Measurements from ENCODE around the gene ARHGAP15. TPM values are rescaled to one million over a fixed set of nuclear protein-coding genes. Genes with fewer than 3 reads are reported as not detected.

Gene ARHGAP15
- polyA plus RNA-seq, 4 donors, result 3.4 to 8.1 (median 4.9) TPM

GRCh38 chr2:143383016-143383415 lies 253.8 kb downstream of the ARHGAP15 start:
- DNase-seq (ENCODE audit: low read depth in 4 of 4, low spot score in 3 of 4), result no peak

GRCh38 chr2:143384111-143384510 lies 254.9 kb downstream of the ARHGAP15 start:
- DNase-seq (ENCODE audit: low read depth in 4 of 4, low spot score in 3 of 4), result no peak

GRCh38 chr2:143390171-143390570 lies 261.0 kb downstream of the ARHGAP15 start:
- no peak for DNase-seq (ENCODE audit: low read depth in 4 of 4, low spot score in 3 of 4)

- no peak for DNase-seq (ENCODE audit: low read depth in 4 of 4, low spot score in 3 of 4)
These were observed 263.1 kb downstream of the ARHGAP15 start for GRCh38 chr2:143392358-143392757.

GRCh38 chr2:143394062-143394461 lies 264.8 kb downstream of the ARHGAP15 start:
- no peak for DNase-seq (ENCODE audit: low read depth in 4 of 4, low spot score in 3 of 4)

- DNase-seq (ENCODE audit: low read depth in 4 of 4, low spot score in 3 of 4), result no peak
These were observed 268.8 kb downstream of the ARHGAP15 start for GRCh38 chr2:143397884-143398614.

- DNase-seq (ENCODE audit: low read depth in 4 of 4, low spot score in 3 of 4), result no peak
These were observed 269.6 kb downstream of the ARHGAP15 start for GRCh38 chr2:143398781-143399180.

GRCh38 chr2:143399631-143400069 lies 270.4 kb downstream of the ARHGAP15 start:
- no peak for DNase-seq (ENCODE audit: low read depth in 4 of 4, low spot score in 3 of 4)

- no peak for DNase-seq (ENCODE audit: low read depth in 4 of 4, low spot score in 3 of 4)
These were observed 272.6 kb downstream of the ARHGAP15 start for GRCh38 chr2:143401861-143402260.

- no peak for DNase-seq (ENCODE audit: low read depth in 4 of 4, low spot score in 3 of 4)
These were observed 273.2 kb downstream of the ARHGAP15 start for GRCh38 chr2:143402451-143402850.

GRCh38 chr2:143410082-143410897 lies 281.1 kb downstream of the ARHGAP15 start:
- DNase-seq (ENCODE audit: low read depth in 4 of 4, low spot score in 3 of 4), result no peak

- DNase-seq (ENCODE audit: low read depth in 4 of 4, low spot score in 3 of 4), result no peak
These were observed 286.4 kb downstream of the ARHGAP15 start for GRCh38 chr2:143415571-143415970.

GRCh38 chr2:143417428-143417827 lies 288.2 kb downstream of the ARHGAP15 start:
- DNase-seq (ENCODE audit: low read depth in 4 of 4, low spot score in 3 of 4), result no peak

GRCh38 chr2:143420313-143420712 lies 291.1 kb downstream of the ARHGAP15 start:
- DNase-seq (ENCODE audit: low read depth in 4 of 4, low spot score in 3 of 4), result no peak

GRCh38 chr2:143422681-143423080 lies 293.5 kb downstream of the ARHGAP15 start:
- no peak for DNase-seq (ENCODE audit: low read depth in 4 of 4, low spot score in 3 of 4)

GRCh38 chr2:143425896-143426295 lies 296.7 kb downstream of the ARHGAP15 start:
- DNase-seq (ENCODE audit: low read depth in 4 of 4, low spot score in 3 of 4), result no peak

GRCh38 chr2:143426296-143426695 lies 297.1 kb downstream of the ARHGAP15 start:
- no peak for DNase-seq (ENCODE audit: low read depth in 4 of 4, low spot score in 3 of 4)

GRCh38 chr2:143428700-143429099 lies 299.5 kb downstream of the ARHGAP15 start:
- DNase-seq (ENCODE audit: low read depth in 4 of 4, low spot score in 3 of 4), result no peak

- peak in 2 of 4 donors; percentile 14 to 29 for DNase-seq (ENCODE audit: low read depth in 4 of 4, low spot score in 3 of 4)
These were observed 300.9 kb downstream of the ARHGAP15 start for GRCh38 chr2:143429932-143430679.

- no peak for DNase-seq (ENCODE audit: low read depth in 4 of 4, low spot score in 3 of 4)
These were observed 302.1 kb downstream of the ARHGAP15 start for GRCh38 chr2:143431316-143431715.

GRCh38 chr2:143433251-143433650 lies 304.0 kb downstream of the ARHGAP15 start:
- peak in 3 of 4 donors; percentile 31 to 37 (median 36) for DNase-seq (ENCODE audit: low read depth in 4 of 4, low spot score in 3 of 4)

All from left renal pelvis (tissue), 4 donors.